Glomerular visceral epithelial cell (primary cell): Measurements from ENCODE around the gene CNTF.
A peak's percentile ranks its signal among the peaks of the same experiment; 100 is the strongest.
"Not testable (repeated sequence)": the region's sequence is repeated elsewhere in the genome, so short reads cannot be mapped to it uniquely, and the experiment has no call there.

Experiments used
- DNase-seq: peaks from one replicate; pipeline ENCODE4 v3.0.0-alpha.2; 2016; ENCODE audit errors: extremely low spot score

Gene CNTF, protein sequence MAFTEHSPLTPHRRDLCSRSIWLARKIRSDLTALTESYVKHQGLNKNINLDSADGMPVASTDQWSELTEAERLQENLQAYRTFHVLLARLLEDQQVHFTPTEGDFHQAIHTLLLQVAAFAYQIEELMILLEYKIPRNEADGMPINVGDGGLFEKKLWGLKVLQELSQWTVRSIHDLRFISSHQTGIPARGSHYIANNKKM

DNA sequence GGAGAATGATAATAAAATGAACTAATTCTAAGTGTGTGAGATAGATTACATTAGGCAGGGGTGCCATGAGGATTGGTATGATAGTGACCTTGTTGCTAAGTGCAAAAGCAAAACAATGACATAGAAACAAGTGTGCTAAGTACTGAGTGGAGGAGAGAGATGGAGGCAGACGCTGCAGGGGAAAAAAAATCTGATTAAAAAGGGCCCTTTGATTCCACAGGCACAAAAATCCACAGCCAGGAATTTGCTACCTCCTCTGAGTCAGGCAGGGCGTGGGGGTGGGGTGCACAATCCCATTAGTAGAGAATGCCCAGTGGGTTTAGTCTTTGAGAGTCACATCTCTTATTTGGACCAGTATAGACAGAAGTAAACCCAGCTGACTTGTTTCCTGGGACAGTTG lies at the start of gene CNTF:
TSS of gene CNTF (plus strand) at position 322 of the 400 bp plus-strand sequence. CDS start 88 bp downstream, outside the sequence.
- DNase-seq: peak; percentile 25

GRCh38 chr11:58572906-58573305 lies 49.6 kb upstream of the CNTF start:
- not testable (repeated sequence) for DNase-seq

GRCh38 chr11:58573451-58574104 lies 48.9 kb upstream of the CNTF start:
- DNase-seq: peak; percentile 71

GRCh38 chr11:58574881-58575280 lies 47.6 kb upstream of the CNTF start:
- peak; percentile 17 for DNase-seq

DNA sequence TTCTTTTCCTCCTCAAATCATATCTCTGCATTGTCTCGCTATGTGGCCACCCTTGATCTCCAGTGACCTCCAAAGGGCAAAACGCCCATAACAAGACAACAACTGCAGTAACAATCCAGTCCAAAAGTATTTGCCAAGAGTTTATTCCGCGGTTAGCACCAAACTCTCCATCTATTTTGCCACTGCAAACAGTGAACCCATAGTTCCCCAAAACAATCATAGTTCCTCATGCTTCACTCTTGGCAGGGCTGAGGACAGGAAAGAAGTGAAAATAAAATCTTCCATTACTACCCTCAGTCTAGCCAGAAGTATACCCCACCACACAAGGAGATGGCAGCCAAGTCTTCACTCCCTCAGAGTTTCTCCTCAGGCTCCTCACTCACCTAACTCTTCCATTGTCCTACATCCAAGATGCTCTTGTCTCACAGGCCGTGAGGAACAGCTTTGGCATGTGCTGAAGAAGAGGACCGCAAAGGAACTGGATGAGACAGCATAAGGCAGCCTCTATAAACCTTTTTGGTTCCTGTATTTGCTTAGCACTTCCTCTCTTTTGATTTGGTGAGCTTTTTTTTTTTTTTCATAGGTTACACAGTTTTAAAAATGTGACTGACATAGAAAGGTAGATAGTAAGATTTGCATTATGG lies 47.0 kb upstream of the CNTF start, which contains the start of gene LPXN:
TSS of gene LPXN (minus strand) at position 480 of the 644 bp plus-strand sequence. CDS start at position 396, 84 bp downstream.
- DNase-seq: no peak

GRCh38 chr11:58576887-58577471 lies 45.5 kb upstream of the CNTF start:
- DNase-seq: peak; percentile 34

DNA sequence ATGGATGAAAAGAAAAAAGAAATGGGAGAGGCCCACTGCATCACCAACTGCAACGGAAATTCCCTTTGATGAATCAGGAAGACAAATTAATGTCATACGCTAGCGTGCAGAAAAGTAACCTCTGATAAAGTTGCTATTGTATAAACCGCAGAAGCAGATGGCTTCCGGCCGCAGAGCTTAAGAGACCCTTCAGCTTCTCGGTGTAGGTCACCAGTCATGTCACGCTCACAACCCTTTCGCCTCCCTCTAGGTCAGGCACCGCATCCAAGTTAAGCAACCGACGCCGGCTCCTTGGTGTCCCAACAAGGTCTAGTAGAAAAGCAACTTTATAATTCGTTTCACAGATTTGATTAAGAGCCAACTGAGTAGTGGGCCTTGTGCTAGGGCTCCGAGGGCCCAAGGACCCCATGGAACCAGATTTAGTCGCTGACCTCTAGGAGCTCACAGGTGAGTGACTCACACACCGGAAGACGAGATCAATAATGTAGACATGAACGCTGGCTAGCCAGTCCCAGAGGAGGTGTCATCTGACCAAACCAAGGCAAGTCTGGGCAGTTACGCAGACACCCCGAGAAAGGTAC lies 44.8 kb upstream of the CNTF start:
- peak; percentile 77 for DNase-seq

DNA sequence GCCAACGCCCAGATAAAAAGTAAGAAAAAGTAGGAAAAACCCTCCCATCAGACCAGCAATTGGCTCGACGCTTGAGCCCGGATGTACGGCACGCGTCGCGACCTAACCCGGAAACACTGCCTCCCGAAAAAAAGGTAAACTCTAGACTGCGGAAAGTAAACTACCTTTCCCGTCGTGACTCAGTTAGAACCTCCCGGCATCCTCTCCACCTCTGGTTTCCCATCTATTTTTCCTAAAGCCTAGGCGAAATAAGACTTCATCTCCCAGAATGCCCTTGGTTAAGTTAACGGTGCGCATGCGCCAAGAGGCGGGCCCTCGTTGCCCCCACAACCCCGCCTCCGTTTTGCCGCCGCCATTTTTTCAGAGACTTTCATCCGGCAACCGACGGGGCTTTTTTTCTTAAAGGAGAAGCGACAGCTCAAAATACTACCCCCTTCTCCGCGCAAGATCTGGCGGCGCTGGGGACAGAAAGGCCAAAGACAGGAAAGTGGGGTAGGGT lies 44.3 kb upstream of the CNTF start:
- DNase-seq: peak; percentile 98

DNA sequence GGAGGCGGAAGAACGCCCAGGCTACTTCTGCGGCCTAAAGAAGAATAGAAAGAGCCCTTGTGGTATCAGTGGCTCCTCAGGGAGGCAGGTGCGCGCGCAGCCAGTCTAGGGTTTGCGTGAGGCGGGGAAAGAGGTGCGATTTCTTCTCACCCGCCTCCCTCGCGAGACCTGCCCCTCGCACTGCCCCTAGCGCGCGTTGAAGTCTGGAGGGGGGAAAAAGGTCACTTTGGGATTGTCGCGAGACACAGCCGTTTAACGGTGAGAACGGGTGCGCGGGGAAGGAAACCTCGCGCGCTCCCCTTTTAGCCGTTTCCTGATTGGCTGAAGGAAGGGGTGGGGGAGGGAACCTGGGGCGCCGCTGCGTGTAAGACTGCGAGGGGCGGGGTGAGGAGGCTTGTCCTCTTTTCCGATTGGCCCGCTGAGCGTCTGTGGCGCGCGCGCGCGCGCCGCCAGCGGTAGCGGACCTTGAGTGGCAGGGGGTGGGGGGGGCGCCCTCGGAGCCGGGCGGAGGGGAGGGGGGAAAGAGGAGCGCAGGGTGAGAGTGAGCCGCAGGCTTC lies 43.8 kb upstream of the CNTF start, which contains the start of gene ZFP91:
TSS of gene ZFP91 (plus strand) at position 429 of the 557 bp plus-strand sequence. CDS start 219 bp downstream, outside the sequence.
- DNase-seq: peak; percentile 98

GRCh38 chr11:58579192-58580129 lies 43.0 kb upstream of the CNTF start:
- peak; percentile 83 for DNase-seq

- no peak for DNase-seq
These were observed 42.2 kb upstream of the CNTF start for GRCh38 chr11:58580311-58580710.

DNA sequence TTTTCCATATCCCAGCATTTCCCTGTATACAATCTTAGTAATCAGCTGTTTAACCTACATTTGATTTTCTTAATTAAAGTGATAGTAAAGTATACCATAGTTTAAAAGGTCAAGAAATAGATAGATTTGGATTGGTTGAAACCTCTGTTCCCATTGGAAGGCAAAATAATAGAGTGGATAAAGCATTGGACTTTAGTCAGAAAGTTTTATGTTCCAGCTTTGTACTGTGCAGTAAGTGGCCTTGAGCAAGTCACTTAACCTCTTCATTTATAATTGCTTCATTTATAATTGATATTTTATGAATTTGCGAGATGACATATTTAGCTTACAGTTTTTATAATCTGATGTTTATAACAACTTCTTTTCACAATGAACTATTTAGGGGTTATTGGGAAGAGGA lies 40.0 kb upstream of the CNTF start:
- no peak for DNase-seq

- no peak for DNase-seq
These were observed 35.5 kb upstream of the CNTF start for GRCh38 chr11:58586998-58587397.

DNA sequence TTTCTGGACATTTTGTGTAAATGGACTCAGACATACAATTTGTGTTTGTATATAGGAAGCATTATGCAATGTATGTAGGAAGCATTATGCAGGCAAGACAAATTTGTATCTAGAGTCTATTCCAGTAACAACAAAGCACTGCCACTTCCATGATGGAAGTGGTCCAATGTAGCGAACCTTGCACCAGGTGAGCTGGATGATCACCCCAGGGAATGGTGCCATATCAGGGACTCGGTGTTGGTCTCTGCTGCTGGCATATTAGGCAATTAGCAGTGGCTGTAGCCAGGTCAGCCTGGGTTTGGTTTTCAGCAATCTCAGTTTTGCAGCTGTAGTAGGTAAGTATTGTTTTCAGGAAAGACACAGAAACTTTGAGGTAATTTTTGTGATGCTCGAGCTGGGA lies 30.8 kb upstream of the CNTF start:
- no peak for DNase-seq

DNA sequence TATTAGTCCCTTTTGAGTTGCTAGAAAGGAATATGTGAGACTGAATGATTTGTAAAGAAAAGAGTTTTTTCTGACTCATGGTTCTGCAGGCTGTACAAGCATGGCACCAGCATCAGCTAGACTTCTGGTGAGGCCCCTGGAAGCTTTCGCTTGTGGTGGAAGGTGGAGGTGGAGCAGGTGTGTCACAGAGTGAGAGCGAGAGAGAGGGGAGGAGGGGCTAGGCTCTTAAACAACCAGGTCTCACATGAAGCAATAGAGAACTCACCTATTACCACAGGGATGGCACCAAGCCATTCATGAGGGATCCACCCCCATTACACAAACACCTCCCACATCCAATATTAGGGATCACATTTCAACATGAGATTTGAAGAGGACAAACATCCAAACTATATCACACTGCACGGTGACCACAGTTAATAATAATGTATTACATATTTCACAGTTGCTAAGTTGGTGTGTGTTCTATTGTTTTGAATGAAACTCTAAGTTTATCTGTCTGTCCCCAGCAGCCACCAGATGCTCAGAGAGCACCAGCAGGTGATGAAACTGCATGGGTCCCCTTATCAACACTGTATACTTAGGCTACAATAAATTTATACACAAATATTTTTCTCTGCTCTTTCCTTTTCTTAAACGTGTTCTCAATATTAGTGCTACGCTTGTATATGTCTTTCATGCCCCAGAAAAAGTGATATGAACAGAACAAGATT lies 29.5 kb upstream of the CNTF start:
- DNase-seq: no peak

- no peak for DNase-seq
These were observed 27.6 kb upstream of the CNTF start for GRCh38 chr11:58594826-58595225.

DNA sequence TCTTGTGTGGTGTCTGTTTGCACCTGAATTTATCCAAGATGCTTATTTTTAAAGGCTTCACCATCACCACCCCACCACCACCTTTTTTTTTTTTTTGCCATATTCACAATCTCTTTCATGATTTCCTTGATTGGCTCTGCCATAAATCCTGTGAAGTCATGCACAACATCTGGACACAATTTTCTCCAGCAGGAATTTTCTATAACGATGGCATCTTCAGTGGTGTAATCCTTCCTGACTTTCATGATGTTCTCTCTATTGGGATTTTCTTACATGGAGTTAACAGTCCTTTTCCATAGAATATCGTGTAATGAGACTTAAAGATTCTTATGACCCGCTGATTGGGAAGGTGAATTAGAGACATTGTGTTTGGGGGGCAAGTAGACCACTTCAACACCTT lies 25.8 kb upstream of the CNTF start:
- no peak for DNase-seq

DNA sequence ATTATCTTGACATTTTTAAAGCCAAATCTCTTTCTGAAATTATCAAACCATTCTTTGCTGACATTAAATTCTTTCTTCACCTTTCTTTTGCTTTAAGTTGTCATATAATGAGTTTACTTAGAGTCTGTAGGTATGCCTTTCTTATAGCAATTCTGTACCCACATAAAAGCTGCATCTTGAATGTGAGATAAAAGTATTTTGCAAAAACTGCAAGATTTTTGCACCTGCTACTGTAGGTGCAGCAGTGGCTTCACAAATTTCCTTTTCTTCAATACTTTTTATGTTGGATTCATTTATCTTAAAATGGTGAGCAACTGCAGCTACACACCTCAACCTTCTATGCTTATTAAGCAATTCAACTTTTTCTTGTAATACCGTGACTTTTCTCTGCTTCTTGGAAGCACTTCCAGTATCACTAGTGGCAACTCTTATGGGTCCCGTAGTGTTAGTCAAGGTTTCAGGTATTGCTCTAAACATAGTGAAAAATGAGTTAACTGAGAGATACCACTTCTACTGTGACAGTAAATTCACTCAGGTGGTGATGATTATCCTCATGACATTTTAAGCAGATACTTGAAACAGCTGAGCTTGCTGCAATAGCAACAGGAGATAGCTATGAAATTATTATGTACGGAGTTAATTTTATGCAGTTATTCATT lies 24.9 kb upstream of the CNTF start:
- no peak for DNase-seq

DNA sequence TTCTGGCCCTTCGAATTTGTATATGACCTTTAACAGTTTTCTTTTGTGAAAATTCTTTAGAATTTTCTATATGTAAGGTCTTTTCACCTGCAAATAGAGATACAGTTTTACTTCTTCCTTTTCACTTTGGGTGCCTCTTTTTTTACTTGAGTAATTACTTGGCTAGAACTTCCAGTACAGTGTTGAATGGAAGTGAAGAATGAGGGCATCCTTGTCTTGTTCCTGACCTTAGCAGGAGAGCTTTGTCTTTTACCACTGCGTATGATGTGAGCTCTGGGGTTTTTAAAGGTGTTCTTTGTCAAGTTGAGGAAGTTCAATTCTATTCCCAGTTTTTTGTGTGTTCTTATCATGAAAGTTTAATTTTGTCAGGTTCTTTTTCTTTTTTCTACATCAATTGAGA lies 22.0 kb upstream of the CNTF start:
- DNase-seq: no peak
